Glutamatergic neuron (in vitro differentiated cells): ENCODE results near the gene ABHD11. TPM values are rescaled to one million over a fixed set of nuclear protein-coding genes. Genes with fewer than 3 reads are reported as not detected.
A peak's percentile ranks its signal among the peaks of the same experiment; 100 is the strongest.

ENCODE experiments used
- DNase-seq: peaks from one replicate; pipeline ENCODE4 v3.0.0; 2022
- H3K27ac Mint-ChIP-seq: one replicate; pipeline ENCODE4 v1.8.0; 2020; ENCODE audit warnings: mild to moderate bottlenecking, mixed read lengths, inconsistent platforms; ENCODE audit not compliant: unreplicated experiment
- H3K27me3 Mint-ChIP-seq: one replicate; pipeline ENCODE4 v1.8.0; 2020; ENCODE audit warnings: mild to moderate bottlenecking, moderate library complexity, mixed read lengths, inconsistent platforms; ENCODE audit not compliant: unreplicated experiment
- H3K36me3 Mint-ChIP-seq: one replicate; pipeline ENCODE4 v1.8.0; 2020; ENCODE audit warnings: mild to moderate bottlenecking, mixed read lengths, inconsistent platforms; ENCODE audit not compliant: unreplicated experiment
- H3K4me1 Mint-ChIP-seq: one replicate; pipeline ENCODE4 v1.8.0; 2020; ENCODE audit warnings: mild to moderate bottlenecking, low read depth, mixed read lengths, inconsistent platforms; ENCODE audit not compliant: unreplicated experiment
- H3K4me3 Mint-ChIP-seq: one replicate; pipeline ENCODE4 v1.8.0; 2020; ENCODE audit warnings: mild to moderate bottlenecking, mixed read lengths, inconsistent platforms; ENCODE audit not compliant: unreplicated experiment
- H3K9me3 Mint-ChIP-seq: one replicate; pipeline ENCODE4 v1.8.0; 2020; ENCODE audit warnings: mild to moderate bottlenecking, moderate library complexity, mixed read lengths, inconsistent platforms; ENCODE audit not compliant: unreplicated experiment
- CTCF ChIP-seq: fragments of 200-600 bp; sonication (generic); IDR thresholded peaks from one replicate; pipeline ENCODE4 v1.5.0; 2021; ENCODE audit not compliant: partially characterized antibody, unreplicated experiment
- total RNA-seq: library from RNA; stranded (reverse); fragmentation: NEBNext Ultra II Directional; extraction: Animal tissue kit (Norgen Biotek cat#: 25700); gene quantifications from one replicate; pipeline ENCODE4 v1.2.1, GENCODE V29; 2021; ENCODE audit not compliant: unreplicated experiment

Gene ABHD11
- total RNA-seq, 1 donor from 2014 or later, result 13.9 TPM

- Mint-ChIP-seq H3K4me3 (no peak overlapping the region), H3K4me1 (peaks cover 2% of the 10 kb centered on the region), H3K9me3 (peaks cover 2% of the 10 kb centered on the region), H3K27me3 (peaks cover 11% of the 10 kb centered on the region), H3K36me3 (no peaks in the 10 kb centered on the region), H3K27ac (no peak overlapping the region)
- DNase-seq, result no peak
- TF ChIP-seq CTCF, result no peak
Measured at GRCh38 chr7:73774923-73775322, 36.3 kb upstream of the ABHD11 start.

GRCh38 chr7:73773700-73774517, 35.3 kb upstream of the ABHD11 start:
- Mint-ChIP-seq H3K27me3 (peaks cover 9% of the 10 kb centered on the region), H3K4me1 (peaks cover 2% of the 10 kb centered on the region), H3K27ac (no peak overlapping the region), H3K36me3 (no peaks in the 10 kb centered on the region), H3K9me3 (peaks cover 2% of the 10 kb centered on the region), H3K4me3 (no peak overlapping the region)
- no peak for DNase-seq
- TF ChIP-seq CTCF, result no peak

- peaks cover 2% of the 10 kb centered on the region for H3K4me1 Mint-ChIP-seq
- H3K36me3 Mint-ChIP-seq, result peaks cover 5% of the 10 kb centered on the region
- H3K9me3 Mint-ChIP-seq, result peaks cover 2% of the 10 kb centered on the region
- no peak for DNase-seq
- no peak for TF ChIP-seq CTCF
- peaks cover 11% of the 10 kb centered on the region for H3K27me3 Mint-ChIP-seq
- no peak overlapping the region for H3K27ac Mint-ChIP-seq
- H3K4me3 Mint-ChIP-seq, result peak overlapping the region; percentile 75
Measured at GRCh38 chr7:73770860-73771670, 32.5 kb upstream of the ABHD11 start.

- TF ChIP-seq CTCF, result no peak
- Mint-ChIP-seq H3K27ac (no peak within 1 kb of the TSS), H3K4me1 (peaks cover 2% of the 10 kb centered on the region), H3K27me3 (peaks cover 11% of the 10 kb centered on the region), H3K9me3 (peaks cover 2% of the 10 kb centered on the region), H3K4me3 (peak within 1 kb of the TSS; percentile 75), H3K36me3 (peaks cover 5% of the 10 kb centered on the region)
- DNase-seq, result peak; percentile 33
Measured at GRCh38 chr7:73770002-73770859, 31.6 kb upstream of the ABHD11 start, which contains the start of gene CLDN3. TSS of gene CLDN3 (minus strand) at chr7:73770270. CDS start at chr7:73770049, 221 bp downstream.
